Fibroblast of skin of abdomen (primary cell): Measurements from ENCODE around the gene ELOB.
"Not testable (repeated sequence)": the region's sequence is repeated elsewhere in the genome, so short reads cannot be mapped to it uniquely, and the experiment has no call there.

Source experiments
- DNase-seq: peaks from one replicate; pipeline ENCODE4 v3.0.0-alpha.2; 2013

Gene ELOB

GRCh38 chr16:2745116-2745890, 31.8 kb downstream of the ELOB start:
- DNase-seq, result no peak

DNA sequence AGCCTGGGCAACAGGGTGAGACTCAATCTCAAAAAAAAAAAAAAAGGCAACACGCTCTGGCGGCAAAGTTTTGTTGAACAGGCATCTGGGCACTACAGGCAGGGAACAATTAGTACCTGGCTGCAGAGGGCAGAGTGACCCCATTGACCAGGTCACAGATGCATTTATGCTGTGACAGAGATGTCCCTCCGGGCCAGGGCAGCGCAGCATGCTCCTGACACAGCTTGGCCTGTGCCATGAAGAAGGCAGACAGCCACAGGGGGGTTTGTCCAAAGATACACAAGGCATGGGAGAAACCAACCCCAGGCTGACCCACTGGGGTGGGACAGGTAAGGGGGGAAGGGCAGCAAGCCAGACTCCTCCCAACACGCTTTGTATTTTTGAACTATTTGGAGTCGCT, 32.4 kb downstream of the ELOB start:
- no peak for DNase-seq

DNA sequence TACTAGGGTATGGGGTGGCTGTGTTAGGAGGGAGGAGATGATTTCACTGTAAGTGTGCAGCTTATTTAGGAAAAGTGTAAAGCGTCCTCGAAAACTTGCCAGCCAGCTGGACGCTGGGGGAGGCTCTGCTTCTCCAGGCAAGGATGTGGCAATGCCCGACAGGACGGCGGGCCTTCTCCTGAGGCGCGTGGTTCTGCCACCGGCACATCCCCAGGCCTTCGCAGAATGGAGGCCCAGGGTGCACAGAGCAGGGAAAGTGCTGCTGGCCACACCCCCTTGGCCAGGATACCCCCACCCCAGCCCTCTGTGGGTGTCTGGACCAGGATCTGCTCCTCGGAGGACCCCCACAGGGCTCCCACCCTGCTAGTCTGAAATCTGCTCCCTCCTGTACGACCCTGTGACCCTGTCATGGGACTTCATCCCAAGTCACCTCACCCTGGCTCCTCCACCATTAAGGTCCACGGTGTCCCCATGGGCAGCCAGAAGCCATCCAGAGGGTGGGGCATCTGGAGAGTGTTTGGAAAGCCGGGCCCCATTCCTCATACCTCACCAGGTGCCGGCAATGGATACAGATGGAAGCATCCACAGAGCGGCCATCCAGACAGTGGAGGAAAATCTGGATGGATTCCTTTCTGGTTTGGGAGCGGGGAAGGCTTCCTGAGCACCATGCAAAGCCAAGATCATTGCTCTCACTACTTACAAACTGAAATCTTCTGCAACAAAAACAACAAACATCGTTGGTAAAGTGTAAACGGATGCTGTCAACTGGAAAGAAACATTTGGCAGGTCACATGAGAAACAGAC, 33.9 kb downstream of the ELOB start:
- no peak for DNase-seq

DNA sequence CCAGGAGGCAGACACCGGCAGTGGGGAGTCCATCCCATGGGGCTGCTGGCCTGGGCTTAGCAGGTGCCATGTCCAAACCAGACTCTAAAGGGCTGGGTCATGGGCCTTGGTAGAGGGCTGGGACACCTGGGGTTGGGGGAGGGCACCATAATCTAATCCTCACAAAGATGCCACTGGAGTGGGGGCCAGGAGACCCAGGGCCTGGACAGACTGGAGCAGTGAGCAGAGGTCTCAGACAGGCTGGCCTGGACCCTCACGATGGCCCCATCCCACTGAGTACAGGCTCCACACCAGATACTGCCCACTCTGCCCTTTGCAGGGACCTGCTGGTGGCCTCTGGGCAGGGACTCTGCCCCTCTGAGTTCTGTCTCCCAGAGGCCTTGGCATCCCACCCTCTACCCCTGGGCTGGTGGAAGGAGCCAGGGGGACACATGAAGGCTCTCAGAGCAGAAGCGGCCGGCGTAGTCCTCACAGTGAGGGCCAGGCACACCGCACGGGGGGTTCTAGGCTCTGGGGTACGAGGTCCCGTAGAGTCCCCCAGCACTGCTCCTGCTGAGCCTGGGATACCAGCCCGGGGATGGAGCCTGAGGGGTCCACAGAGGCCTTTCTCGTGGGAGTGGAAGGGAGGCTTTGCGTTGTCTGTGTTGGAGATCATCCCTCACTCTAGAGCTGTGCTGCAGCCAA, 34.6 kb downstream of the ELOB start:
- DNase-seq, result no peak

DNA sequence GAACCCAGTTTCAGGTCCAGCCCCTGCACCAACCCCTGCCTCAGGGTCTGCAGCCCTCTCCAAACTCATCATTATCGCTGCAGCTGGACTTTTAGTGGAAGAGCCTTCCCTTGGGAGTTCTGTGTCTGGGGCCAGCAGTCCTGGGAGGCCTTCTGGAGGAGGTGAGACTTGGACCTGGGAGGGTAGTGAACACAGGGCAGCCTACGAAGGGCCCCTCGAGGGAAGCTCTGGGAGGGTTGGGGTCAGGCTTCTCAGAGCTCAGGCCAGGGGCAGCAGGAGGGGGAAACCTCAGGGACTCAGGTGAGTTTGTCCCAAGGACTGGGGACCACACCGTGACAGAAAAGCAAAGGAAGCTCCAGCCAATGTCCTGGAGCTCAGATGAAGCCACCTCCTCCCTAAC, 35.9 kb downstream of the ELOB start:
- no peak for DNase-seq

- no peak for DNase-seq
Measured at GRCh38 chr16:2740476-2740875, 36.6 kb downstream of the ELOB start.

- no peak for DNase-seq
Measured at GRCh38 chr16:2739625-2740430, 37.3 kb downstream of the ELOB start.

- no peak for DNase-seq
Measured at GRCh38 chr16:2738615-2739014, 38.5 kb downstream of the ELOB start.

DNA sequence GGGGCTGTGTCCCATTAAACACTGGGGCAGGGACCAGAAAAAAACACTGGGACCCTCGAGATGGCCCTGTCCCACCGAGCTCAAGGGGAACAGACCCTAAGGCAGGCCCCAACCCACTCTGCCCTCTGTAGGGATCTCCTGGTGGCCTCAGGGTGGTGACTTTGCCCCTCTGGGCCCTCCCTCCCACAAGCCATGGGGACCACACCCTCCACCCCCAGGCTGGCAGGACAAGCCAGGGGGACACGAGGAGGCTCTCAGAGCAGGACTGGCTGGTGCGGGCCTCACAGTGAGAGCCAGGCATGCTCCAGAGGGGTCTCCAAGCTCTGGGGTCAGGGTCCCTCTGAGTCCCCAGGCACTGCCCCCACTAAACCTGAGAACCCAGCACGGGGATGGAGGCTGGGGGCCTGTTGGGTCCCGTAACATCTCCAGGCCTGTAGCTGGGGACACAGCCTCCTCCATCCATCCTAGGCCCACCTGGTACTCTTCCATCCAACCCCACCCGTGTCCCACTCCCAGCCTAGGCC, 39.1 kb downstream of the ELOB start:
- DNase-seq, result no peak

DNA sequence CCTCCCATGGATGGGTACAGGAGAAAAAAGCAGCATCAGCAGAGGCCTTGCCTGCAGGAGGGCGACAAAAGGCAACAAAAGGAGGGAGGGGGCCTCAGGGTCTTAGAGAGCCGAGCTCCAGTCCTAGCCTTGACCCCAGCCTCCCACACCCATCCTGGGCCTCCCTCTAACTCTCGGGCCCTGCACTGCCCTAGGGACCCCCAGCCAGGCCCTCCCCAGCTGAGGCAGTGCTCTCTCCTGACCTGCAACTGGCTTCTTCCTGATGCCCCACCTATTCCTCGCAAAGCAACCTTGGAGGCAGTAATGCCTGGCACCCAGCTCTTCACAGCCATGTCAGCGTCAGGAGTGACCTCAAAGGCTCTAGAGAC, 39.9 kb downstream of the ELOB start:
- DNase-seq, result no peak

DNA sequence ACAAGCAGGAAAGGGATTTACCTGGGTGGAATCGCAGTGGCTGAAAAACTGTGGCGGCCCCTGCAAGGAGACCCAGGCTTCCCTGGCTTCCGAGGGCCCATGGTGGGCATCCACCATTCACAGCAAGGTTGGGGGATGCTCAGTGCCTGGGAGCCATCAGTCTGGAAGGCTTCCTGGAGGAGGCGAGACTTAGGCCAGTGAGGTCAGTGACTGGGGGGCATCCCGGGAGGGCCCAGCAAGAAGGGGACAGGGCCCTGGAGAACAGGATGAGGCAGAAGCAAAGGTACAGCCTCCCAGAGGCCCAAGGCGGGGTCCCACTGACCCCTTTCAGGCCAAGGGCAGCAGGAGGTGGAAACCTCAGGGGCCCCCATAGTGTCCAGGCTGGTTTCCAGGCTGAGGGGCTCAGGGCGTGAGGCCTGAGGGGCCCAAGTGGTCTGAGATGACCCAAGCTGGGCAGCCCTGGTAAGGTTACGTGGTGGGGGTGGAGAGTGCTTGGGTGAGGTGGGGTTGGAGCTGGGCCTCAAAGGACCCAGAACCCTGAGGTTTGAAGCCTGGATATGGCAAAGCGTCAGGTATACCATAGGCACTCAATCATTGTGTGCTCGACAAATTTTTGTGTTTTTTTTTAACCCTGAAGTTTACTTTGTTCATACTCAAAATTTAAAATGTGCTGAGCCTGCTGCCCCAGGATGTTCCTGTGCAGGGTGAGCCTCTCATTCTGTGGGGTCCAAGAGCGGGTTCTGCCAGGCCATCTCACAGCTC, 40.4 kb downstream of the ELOB start:
- DNase-seq, result no peak

- DNase-seq, result no peak
Measured at GRCh38 chr16:2734844-2735515, 42.1 kb downstream of the ELOB start.

DNA sequence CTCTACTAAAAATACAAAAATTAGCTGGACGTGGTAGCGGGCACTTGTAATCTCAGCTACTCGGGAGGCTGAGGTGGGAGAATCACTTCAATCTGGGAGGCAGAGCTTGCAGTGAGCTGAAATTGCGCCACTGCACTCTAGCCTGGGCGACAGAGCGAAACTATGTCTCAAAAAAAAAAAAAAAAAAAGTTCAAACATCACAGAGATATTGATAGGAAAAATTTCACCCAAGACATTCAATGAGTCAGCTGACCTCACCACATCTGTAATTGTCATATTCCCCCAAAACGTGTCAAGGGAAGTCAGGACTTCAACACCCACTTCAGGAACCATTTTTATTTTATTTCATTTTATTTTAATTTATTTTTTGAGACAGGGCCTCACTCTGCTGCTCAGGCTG, 49.0 kb downstream of the ELOB start:
- DNase-seq, result no peak

GRCh38 chr16:2726923-2727322, 50.2 kb downstream of the ELOB start:
- no peak for DNase-seq

DNA sequence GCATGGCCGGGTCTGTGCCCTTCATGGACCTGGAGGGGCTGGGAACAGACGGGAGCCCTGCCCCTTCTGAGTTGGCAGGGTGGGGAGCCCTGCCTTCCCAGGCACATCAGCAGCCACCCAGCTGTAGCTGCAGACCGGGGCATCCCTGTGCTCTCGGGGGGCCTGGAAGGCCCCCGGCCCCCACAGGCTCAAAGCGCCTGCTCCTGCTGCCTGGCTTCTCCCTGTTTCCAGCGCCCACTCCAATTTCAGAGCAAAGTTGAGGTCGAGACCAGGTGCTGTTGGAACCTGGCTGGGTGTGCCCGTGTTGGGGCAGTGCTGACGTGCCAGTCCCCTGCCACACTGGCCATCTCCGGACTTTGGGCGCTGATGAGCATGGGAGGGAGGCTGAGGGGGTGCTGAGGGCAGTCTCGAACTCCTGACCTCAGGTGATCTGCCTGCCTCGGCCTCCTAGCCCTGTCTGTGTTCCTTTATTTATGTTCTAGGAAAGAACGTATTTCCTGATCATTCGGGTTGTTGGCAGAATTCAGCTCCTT, 52.2 kb downstream of the ELOB start:
- DNase-seq, result no peak

- DNase-seq, result no peak
Measured at GRCh38 chr16:2724088-2724676, 52.9 kb downstream of the ELOB start.

DNA sequence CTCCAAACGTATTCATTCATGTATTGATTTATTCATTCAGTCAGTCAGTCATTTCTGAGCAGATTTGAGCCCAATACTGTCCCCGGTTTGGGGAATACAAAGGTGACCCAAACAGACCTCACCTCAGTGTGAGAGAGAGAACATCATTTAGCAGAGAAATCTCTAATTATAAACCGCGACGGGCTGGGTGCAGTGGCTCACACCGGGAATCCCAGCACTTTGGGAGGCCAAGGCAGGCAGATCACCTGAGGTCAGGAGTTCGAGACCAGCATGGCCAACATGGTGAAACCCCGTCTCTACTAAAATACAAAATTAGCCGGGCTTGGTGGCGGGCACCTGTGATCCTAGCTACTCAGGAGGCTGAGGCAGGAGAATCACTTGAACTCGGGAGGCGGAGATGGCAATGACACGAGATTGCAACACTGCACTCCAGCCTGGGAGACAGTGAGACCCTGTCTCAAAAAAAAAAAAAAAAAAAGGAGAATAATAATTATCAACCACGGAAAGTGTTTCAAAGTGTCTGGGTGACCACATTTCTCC, 55.4 kb downstream of the ELOB start:
- DNase-seq, result not testable (repeated sequence)
